ENCODE data around the gene GSTM3. TPM values are rescaled to one million over a fixed set of nuclear protein-coding genes. Genes with fewer than 3 reads are reported as not detected.
"Not testable (repeated sequence)": the region's sequence is repeated elsewhere in the genome, so short reads cannot be mapped to it uniquely, and the experiment has no call there.

GSTM3 gene
- total and polyA plus RNA-seq, 2 experiments from 2014 or later = 3.1 to 4.1 TPM

DNA sequence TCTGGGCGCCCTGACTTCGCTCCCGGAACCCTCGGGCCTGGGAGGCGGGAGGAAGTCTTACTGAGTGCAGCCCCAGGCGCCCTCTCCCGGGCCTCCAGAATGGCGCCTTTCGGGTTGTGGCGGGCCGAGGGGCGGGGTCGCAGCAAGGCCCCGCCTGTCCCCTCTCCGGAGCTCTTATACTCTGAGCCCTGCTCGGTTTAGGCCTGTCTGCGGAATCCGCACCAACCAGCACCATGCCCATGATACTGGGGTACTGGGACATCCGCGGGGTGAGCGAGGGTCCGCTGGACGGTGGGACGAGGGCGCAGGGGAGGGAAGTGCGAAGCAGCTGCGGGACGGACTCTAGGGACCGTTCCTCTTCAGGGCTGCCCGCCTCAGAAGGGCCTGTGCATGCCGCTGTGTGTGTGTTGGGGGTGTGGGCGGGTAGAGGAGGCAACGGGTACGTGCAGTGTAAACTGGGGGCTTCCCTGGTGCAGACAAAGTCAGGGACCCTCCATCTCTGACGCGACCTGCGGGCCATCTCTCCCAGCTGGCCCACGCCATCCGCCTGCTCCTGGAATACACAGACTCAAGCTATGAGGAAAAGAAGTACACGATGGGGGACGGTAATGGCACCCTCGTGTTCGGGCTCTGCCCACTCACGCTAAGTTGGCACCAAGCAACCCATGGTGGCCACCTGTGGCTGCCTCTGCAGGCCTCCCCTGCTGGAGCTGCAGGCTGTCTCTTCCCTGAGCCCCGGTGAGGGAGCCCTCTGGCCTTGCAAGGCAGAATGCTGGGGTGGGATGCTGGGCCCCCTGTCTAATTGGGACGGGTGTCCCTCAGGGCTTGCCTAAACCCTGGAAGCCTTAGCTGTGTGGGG lies 53.0 kb downstream of the GSTM3 start, which contains the start of gene GSTM1:
Gene GSTM1 (plus strand): TSS at position 177 of the 859 bp plus-strand sequence. CDS start 57 bp downstream, at position 234.
- Histone ChIP-seq H4K20me1 (replicated peaks; ENCODE audit: insufficient read depth) (no peaks in the 10 kb centered on the region), H3K79me2 (replicated peaks; ENCODE audit: insufficient read depth) (no peaks in the 10 kb centered on the region), H3K4me3 (no peak within 1 kb of the TSS), H3K36me3 (ENCODE audit: insufficient read depth) (no peaks in the 10 kb centered on the region), H3K27ac (ENCODE audit: low read depth) (no peak within 1 kb of the TSS), H3K27me3 (ENCODE audit: insufficient read depth) (no peaks in the 10 kb centered on the region), H3F3A (replicated peaks; ENCODE audit: low read depth) (no peaks in the 10 kb centered on the region), H3K9me2 (ENCODE audit: insufficient read depth) (no peaks in the 10 kb centered on the region), H3K4me1 (ENCODE audit: insufficient read depth) (no peaks in the 10 kb centered on the region), H3K4me2 (no peak within 1 kb of the TSS), H2AFZ (no peak within 1 kb of the TSS)
- Mint-ChIP-seq H3K4me1 (no peaks in the 10 kb centered on the region), H3K9me3 (no peaks in the 10 kb centered on the region), H3K36me3 (ENCODE audit: low read depth) (no peaks in the 10 kb centered on the region), H3K27ac (no peak within 1 kb of the TSS), H3K27me3 (ENCODE audit: insufficient read depth, low read depth, poor library complexity) (no peaks in the 10 kb centered on the region), H3K4me3 (no peak within 1 kb of the TSS)
- DNase-seq (ENCODE audit: low spot score) (no peak), ATAC-seq (no peak)
- TF ChIP-seq, protein P1, sequence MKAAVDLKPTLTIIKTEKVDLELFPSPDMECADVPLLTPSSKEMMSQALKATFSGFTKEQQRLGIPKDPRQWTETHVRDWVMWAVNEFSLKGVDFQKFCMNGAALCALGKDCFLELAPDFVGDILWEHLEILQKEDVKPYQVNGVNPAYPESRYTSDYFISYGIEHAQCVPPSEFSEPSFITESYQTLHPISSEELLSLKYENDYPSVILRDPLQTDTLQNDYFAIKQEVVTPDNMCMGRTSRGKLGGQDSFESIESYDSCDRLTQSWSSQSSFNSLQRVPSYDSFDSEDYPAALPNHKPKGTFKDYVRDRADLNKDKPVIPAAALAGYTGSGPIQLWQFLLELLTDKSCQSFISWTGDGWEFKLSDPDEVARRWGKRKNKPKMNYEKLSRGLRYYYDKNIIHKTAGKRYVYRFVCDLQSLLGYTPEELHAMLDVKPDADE (IDR thresholded peaks at IDR 0.05) = no peak
- TF ChIP-seq, protein P2, sequence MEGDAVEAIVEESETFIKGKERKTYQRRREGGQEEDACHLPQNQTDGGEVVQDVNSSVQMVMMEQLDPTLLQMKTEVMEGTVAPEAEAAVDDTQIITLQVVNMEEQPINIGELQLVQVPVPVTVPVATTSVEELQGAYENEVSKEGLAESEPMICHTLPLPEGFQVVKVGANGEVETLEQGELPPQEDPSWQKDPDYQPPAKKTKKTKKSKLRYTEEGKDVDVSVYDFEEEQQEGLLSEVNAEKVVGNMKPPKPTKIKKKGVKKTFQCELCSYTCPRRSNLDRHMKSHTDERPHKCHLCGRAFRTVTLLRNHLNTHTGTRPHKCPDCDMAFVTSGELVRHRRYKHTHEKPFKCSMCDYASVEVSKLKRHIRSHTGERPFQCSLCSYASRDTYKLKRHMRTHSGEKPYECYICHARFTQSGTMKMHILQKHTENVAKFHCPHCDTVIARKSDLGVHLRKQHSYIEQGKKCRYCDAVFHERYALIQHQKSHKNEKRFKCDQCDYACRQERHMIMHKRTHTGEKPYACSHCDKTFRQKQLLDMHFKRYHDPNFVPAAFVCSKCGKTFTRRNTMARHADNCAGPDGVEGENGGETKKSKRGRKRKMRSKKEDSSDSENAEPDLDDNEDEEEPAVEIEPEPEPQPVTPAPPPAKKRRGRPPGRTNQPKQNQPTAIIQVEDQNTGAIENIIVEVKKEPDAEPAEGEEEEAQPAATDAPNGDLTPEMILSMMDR (conservative IDR thresholded peaks at IDR 0.05; ENCODE audit: low read depth in 2 of 2) = no peak
- TF ChIP-seq, protein P3, sequence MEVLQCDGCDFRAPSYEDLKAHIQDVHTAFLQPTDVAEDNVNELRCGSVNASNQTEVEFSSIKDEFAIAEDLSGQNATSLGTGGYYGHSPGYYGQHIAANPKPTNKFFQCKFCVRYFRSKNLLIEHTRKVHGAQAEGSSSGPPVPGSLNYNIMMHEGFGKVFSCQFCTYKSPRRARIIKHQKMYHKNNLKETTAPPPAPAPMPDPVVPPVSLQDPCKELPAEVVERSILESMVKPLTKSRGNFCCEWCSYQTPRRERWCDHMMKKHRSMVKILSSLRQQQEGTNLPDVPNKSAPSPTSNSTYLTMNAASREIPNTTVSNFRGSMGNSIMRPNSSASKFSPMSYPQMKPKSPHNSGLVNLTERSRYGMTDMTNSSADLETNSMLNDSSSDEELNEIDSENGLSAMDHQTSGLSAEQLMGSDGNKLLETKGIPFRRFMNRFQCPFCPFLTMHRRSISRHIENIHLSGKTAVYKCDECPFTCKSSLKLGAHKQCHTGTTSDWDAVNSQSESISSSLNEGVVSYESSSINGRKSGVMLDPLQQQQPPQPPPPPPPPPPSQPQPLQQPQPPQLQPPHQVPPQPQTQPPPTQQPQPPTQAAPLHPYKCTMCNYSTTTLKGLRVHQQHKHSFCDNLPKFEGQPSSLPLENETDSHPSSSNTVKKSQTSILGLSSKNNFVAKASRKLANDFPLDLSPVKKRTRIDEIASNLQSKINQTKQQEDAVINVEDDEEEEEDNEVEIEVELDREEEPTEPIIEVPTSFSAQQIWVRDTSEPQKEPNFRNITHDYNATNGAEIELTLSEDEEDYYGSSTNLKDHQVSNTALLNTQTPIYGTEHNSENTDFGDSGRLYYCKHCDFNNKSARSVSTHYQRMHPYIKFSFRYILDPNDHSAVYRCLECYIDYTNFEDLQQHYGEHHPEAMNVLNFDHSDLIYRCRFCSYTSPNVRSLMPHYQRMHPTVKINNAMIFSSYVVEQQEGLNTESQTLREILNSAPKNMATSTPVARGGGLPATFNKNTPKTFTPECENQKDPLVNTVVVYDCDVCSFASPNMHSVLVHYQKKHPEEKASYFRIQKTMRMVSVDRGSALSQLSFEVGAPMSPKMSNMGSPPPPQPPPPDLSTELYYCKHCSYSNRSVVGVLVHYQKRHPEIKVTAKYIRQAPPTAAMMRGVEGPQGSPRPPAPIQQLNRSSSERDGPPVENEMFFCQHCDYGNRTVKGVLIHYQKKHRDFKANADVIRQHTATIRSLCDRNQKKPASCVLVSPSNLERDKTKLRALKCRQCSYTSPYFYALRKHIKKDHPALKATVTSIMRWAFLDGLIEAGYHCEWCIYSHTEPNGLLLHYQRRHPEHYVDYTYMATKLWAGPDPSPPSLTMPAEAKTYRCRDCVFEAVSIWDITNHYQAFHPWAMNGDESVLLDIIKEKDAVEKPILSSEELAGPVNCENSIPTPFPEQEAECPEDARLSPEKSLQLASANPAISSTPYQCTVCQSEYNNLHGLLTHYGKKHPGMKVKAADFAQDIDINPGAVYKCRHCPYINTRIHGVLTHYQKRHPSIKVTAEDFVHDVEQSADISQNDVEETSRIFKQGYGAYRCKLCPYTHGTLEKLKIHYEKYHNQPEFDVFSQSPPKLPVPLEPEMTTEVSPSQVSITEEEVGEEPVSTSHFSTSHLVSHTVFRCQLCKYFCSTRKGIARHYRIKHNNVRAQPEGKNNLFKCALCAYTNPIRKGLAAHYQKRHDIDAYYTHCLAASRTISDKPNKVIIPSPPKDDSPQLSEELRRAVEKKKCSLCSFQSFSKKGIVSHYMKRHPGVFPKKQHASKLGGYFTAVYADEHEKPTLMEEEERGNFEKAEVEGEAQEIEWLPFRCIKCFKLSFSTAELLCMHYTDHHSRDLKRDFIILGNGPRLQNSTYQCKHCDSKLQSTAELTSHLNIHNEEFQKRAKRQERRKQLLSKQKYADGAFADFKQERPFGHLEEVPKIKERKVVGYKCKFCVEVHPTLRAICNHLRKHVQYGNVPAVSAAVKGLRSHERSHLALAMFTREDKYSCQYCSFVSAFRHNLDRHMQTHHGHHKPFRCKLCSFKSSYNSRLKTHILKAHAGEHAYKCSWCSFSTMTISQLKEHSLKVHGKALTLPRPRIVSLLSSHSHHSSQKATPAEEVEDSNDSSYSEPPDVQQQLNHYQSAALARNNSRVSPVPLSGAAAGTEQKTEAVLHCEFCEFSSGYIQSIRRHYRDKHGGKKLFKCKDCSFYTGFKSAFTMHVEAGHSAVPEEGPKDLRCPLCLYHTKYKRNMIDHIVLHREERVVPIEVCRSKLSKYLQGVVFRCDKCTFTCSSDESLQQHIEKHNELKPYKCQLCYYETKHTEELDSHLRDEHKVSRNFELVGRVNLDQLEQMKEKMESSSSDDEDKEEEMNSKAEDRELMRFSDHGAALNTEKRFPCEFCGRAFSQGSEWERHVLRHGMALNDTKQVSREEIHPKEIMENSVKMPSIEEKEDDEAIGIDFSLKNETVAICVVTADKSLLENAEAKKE (CRISPR knock-in tag; IDR thresholded peaks at IDR 0.05) = no peak
- no peak for TF ChIP-seq NANOG (IDR thresholded peaks at IDR 0.05; ENCODE audit: borderline replicate concordance)
- no peak for TF ChIP-seq EZH2 (IDR thresholded peaks at IDR 0.05; ENCODE audit: low read depth, unreplicated experiment)

DNA sequence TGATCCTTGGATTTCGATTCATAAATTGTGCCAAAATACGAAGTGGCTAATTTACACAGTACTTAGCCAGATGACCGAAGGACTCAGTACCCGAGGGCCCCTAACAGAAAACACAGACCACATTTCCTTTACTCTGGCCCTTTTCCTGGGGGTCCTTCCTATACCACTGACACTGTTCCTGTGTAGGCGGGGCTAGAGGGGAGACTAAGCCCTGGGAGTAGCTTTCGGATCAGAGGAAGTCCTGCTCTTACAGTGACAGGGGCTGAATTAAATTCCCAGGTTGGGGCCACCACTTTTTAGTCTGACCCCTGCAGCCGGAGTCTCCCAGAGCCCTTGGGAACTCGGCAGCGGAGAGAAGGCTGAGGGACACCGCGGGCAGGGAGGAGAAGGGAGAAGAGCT lies 53.7 kb downstream of the GSTM3 start:
- not testable (repeated sequence) for H3K36me3 Mint-ChIP-seq (ENCODE audit: low read depth); DNase-seq (ENCODE audit: low spot score); H3K4me2 ChIP-seq; H3F3A ChIP-seq (replicated peaks; ENCODE audit: low read depth); H3K9me2 ChIP-seq (ENCODE audit: insufficient read depth); H3K27ac ChIP-seq (ENCODE audit: low read depth); H3K4me3 ChIP-seq; H3K27ac Mint-ChIP-seq; H3K36me3 ChIP-seq (ENCODE audit: insufficient read depth); H3K4me1 Mint-ChIP-seq; H3K9me3 Mint-ChIP-seq; H2AFZ ChIP-seq; H3K27me3 Mint-ChIP-seq (ENCODE audit: insufficient read depth, low read depth, poor library complexity); H3K27me3 ChIP-seq (ENCODE audit: insufficient read depth); ATAC-seq; H3K79me2 ChIP-seq (replicated peaks; ENCODE audit: insufficient read depth); H3K4me3 Mint-ChIP-seq; H4K20me1 ChIP-seq (replicated peaks; ENCODE audit: insufficient read depth); H3K4me1 ChIP-seq (ENCODE audit: insufficient read depth)

DNA sequence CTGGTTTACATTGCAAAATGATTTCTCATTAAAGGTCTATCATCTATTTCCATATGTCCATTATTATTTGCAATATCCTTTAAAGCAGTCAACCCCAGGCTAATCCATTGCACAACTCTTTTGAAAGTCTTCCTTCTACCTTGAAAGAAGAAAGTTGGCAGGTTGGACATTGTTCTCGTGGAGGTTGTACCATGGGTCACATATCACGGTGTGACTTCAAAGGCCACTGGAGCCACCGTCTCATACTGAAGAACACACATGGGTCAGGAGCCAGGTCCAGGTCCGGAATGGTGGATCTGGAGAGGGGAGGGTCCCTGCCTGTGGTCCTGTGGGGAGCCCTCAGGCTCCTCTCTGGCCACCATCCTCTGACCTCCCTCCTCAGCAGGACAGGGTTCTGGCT lies 54.9 kb downstream of the GSTM3 start:
- H3K4me1 Mint-ChIP-seq; H3K27me3 ChIP-seq (ENCODE audit: insufficient read depth); H3K36me3 ChIP-seq (ENCODE audit: insufficient read depth); H3K9me3 Mint-ChIP-seq; H4K20me1 ChIP-seq (replicated peaks; ENCODE audit: insufficient read depth); H3K4me2 ChIP-seq; H3K9me2 ChIP-seq (ENCODE audit: insufficient read depth); H3K27ac Mint-ChIP-seq; H3K4me3 ChIP-seq; H3K4me1 ChIP-seq (ENCODE audit: insufficient read depth); H3K36me3 Mint-ChIP-seq (ENCODE audit: low read depth); H2AFZ ChIP-seq; H3K4me3 Mint-ChIP-seq; H3F3A ChIP-seq (replicated peaks; ENCODE audit: low read depth); H3K79me2 ChIP-seq (replicated peaks; ENCODE audit: insufficient read depth); H3K27ac ChIP-seq (ENCODE audit: low read depth); H3K27me3 Mint-ChIP-seq (ENCODE audit: insufficient read depth, low read depth, poor library complexity); ATAC-seq; DNase-seq (ENCODE audit: low spot score): not testable (repeated sequence)

Measured in GM23338 (cell line).